ENCODE measurements around the gene SDR42E1.

DNA sequence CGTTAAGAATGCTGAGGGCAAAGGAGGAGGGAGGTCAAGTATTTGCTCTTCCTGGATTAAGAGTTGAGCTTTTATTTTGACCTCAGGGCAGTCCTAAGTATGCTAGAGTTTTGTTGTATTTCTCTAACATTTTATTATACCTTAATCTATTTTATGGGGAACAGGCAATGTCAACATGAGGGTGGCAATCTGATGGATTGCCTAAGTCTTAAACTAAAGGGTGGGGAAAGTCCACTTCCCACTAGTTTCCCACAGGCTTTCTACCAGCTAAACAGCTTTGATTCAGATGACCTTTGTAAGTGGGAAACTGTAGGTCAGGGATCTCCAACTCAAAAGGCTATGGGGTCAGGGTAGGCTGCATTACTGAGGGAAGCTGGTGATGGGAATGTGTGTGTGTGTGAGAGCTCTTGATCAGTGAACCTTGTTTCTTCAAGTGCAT, 48.7 kb upstream of the SDR42E1 start:
- TF ChIP-seq POLR2A (IDR thresholded peaks at IDR 0.05) = no peak
- TF ChIP-seq, protein P1, sequence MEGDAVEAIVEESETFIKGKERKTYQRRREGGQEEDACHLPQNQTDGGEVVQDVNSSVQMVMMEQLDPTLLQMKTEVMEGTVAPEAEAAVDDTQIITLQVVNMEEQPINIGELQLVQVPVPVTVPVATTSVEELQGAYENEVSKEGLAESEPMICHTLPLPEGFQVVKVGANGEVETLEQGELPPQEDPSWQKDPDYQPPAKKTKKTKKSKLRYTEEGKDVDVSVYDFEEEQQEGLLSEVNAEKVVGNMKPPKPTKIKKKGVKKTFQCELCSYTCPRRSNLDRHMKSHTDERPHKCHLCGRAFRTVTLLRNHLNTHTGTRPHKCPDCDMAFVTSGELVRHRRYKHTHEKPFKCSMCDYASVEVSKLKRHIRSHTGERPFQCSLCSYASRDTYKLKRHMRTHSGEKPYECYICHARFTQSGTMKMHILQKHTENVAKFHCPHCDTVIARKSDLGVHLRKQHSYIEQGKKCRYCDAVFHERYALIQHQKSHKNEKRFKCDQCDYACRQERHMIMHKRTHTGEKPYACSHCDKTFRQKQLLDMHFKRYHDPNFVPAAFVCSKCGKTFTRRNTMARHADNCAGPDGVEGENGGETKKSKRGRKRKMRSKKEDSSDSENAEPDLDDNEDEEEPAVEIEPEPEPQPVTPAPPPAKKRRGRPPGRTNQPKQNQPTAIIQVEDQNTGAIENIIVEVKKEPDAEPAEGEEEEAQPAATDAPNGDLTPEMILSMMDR (IDR thresholded peaks at IDR 0.05) = no peak

Measured in testis (tissue), 2 donors.